ENCODE results near the gene TXNL1.
A peak's percentile ranks its signal among the peaks of the same experiment; 100 is the strongest.
"Not testable (repeated sequence)": the region's sequence is repeated elsewhere in the genome, so short reads cannot be mapped to it uniquely, and the experiment has no call there.

The TXNL1 gene

GRCh38 chr18:56638232-56639103 lies at the start of gene TXNL1:
TSS of gene TXNL1 (minus strand) at chr18:56638592. CDS start at chr18:56638440, 152 bp downstream.
- DNase-seq = peak; percentile 100

- DNase-seq = no peak
Measured at GRCh38 chr18:56684277-56684676, 45.9 kb upstream of the TXNL1 start.

GRCh38 chr18:56678836-56679565 lies 40.6 kb upstream of the TXNL1 start:
- no peak for DNase-seq

- no peak for DNase-seq
Measured at GRCh38 chr18:56676639-56677038, 38.2 kb upstream of the TXNL1 start.

GRCh38 chr18:56672981-56673380 lies 34.6 kb upstream of the TXNL1 start:
- DNase-seq = no peak

GRCh38 chr18:56672391-56672790 lies 34.0 kb upstream of the TXNL1 start:
- no peak for DNase-seq

GRCh38 chr18:56662902-56663301 lies 24.5 kb upstream of the TXNL1 start:
- no peak for DNase-seq

GRCh38 chr18:56662502-56662901 lies 24.1 kb upstream of the TXNL1 start:
- DNase-seq = no peak

GRCh38 chr18:56662063-56662408 lies 23.6 kb upstream of the TXNL1 start:
- DNase-seq = no peak

- no peak for DNase-seq
Measured at GRCh38 chr18:56661360-56662062, 23.1 kb upstream of the TXNL1 start.

GRCh38 chr18:56660655-56661054 lies 22.3 kb upstream of the TXNL1 start:
- DNase-seq = no peak

- DNase-seq = no peak
Measured at GRCh38 chr18:56659111-56659510, 20.7 kb upstream of the TXNL1 start.

GRCh38 chr18:56658261-56658660 lies 19.9 kb upstream of the TXNL1 start:
- DNase-seq = no peak

- DNase-seq = not testable (repeated sequence)
Measured at GRCh38 chr18:56654280-56654679, 15.9 kb upstream of the TXNL1 start.

GRCh38 chr18:56652802-56653201 lies 14.4 kb upstream of the TXNL1 start:
- DNase-seq = no peak

GRCh38 chr18:56651771-56652092 lies 13.3 kb upstream of the TXNL1 start:
- no peak for DNase-seq

GRCh38 chr18:56650944-56651770 lies 12.8 kb upstream of the TXNL1 start, which contains the start of gene WDR7:
TSS of gene WDR7 (plus strand) at chr18:56651359. CDS start at chr18:56672516, 21,157 bp downstream.
- DNase-seq = peak; percentile 99

- peak; percentile 2 for DNase-seq
Measured at GRCh38 chr18:56649996-56650395, 11.6 kb upstream of the TXNL1 start.

GRCh38 chr18:56647951-56648893 lies 9.8 kb upstream of the TXNL1 start:
- DNase-seq = no peak

GRCh38 chr18:56647071-56647470 lies 8.7 kb upstream of the TXNL1 start:
- DNase-seq = no peak

GRCh38 chr18:56645415-56646016 lies 7.1 kb upstream of the TXNL1 start:
- DNase-seq = peak; percentile 21

All from eye (tissue), 1 donor.